Stimulated activated naive CD8-positive, alpha-beta T cell treated with anti-CD3 and anti-CD28 coated beads, Interleukin-15, amount 100 ng/mL, for 72 hours (primary cell): Measurements from ENCODE around the gene HILPDA.
A peak's percentile ranks its signal among the peaks of the same experiment; 100 is the strongest.

Source experiments
- ATAC-seq: fragments of 150-1000 bp; cut with Tn5 transposase; 2 replicates; pipeline ENCODE4 v1.10.0; 2021; ENCODE audit warnings: mild to moderate bottlenecking, moderate library complexity
- DNase-seq, 2 donors: peaks; one replicate each; pipeline ENCODE4 v3.0.0; 2021 to 2022
- H3K27ac Mint-ChIP-seq, 2 donors: one replicate each; pipeline ENCODE4 v1.8.0; 2022; ENCODE audit warnings: mild to moderate bottlenecking in 2 of 2, mixed read lengths in 2 of 2, moderate library complexity in 2 of 2
- H3K27me3 Mint-ChIP-seq: one replicate; pipeline ENCODE4 v1.8.0; 2022; ENCODE audit warnings: mixed read lengths
- H3K4me1 Mint-ChIP-seq: one replicate; pipeline ENCODE4 v1.8.0; 2022; ENCODE audit warnings: mild to moderate bottlenecking, mixed read lengths
- H3K4me3 Mint-ChIP-seq, 2 donors: one replicate each; pipeline ENCODE4 v1.8.0; 2022; ENCODE audit warnings: mild to moderate bottlenecking in 2 of 2, mixed read lengths in 2 of 2, moderate library complexity in 1 of 2
- H3K9me3 Mint-ChIP-seq, 2 donors: one replicate each; pipeline ENCODE4 v1.8.0; 2022; ENCODE audit warnings: mixed read lengths in 2 of 2

HILPDA gene

DNA sequence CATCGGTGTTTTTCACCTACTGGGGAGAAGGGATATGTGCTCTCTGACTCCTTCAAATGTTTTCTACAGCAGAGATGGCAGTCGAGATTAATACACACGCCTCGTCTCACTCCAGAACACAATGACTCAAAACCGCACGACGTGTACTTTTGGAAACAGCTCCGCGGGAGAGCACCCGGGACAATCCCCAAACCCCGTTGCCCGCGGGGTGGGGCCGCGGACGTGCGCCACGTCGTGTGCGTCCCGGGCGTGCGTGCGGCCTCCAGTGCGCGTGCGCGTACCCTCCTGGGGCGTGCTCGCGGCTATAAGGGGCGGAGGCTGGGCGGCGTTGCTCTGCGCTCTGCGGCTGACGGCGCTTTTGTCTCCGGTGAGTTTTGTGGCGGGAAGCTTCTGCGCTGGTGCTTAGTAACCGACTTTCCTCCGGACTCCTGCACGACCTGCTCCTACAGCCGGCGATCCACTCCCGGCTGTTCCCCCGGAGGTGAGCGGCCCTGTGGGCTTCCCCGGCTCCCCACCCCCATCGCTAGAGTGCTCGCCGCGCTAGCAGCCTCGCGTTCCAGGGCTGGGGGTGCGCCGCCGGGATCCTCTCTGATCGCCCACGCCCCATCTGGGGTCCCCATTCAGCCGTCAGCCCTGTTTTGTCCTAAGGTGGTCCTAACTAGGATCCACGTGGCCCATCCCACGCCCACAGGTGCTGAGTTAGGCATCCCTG is at the start of gene HILPDA:
Gene HILPDA, plus strand, starts transcription at position 336 of the 712 bp plus-strand sequence. CDS start 1,391 bp downstream, outside the sequence.
- H3K9me3 Mint-ChIP-seq = no peaks in the 10 kb centered on the region
- ATAC-seq = peak; percentile 83
- H3K4me3 Mint-ChIP-seq = peak within 1 kb of the TSS; percentile 97 to 99
- peak within 1 kb of the TSS; percentile 90 to 96 for H3K27ac Mint-ChIP-seq
- H3K4me1 Mint-ChIP-seq = peaks cover 84% of the 10 kb centered on the region
- peaks cover 15% of the 10 kb centered on the region for H3K27me3 Mint-ChIP-seq
- peak; percentile 96 to 97 for DNase-seq

GRCh38 chr7:128406314-128407232 is 49.1 kb upstream of the HILPDA start:
- H3K4me3 Mint-ChIP-seq = peak overlapping the region; percentile 78 to 90

GRCh38 chr7:128407233-128407589 is 48.5 kb upstream of the HILPDA start:
- no peaks in the 10 kb centered on the region for H3K27me3 Mint-ChIP-seq
- H3K27ac Mint-ChIP-seq = no peak overlapping the region
- peaks cover 61% of the 10 kb centered on the region for H3K4me1 Mint-ChIP-seq
- ATAC-seq (no peak), DNase-seq (no peak)
- no peaks in the 10 kb centered on the region for H3K9me3 Mint-ChIP-seq
- H3K4me3 Mint-ChIP-seq = no peak overlapping the region

More at GRCh38 chr7:128406314-128407232, 49.1 kb upstream of the HILPDA start:
- peak overlapping the region; percentile 25 to 49 for H3K27ac Mint-ChIP-seq
- no peaks in the 10 kb centered on the region for H3K27me3 Mint-ChIP-seq
- ATAC-seq = no peak
- peaks cover 61% of the 10 kb centered on the region for H3K4me1 Mint-ChIP-seq
- H3K9me3 Mint-ChIP-seq = no peaks in the 10 kb centered on the region
- no peak for DNase-seq

- H3K9me3 Mint-ChIP-seq = no peaks in the 10 kb centered on the region
- peaks cover 55% of the 10 kb centered on the region for H3K4me1 Mint-ChIP-seq
- peak overlapping the region in 1 of 2 donors; percentile 96 for H3K4me3 Mint-ChIP-seq
Observed at GRCh38 chr7:128407751-128408708, 47.6 kb upstream of the HILPDA start.

DNA sequence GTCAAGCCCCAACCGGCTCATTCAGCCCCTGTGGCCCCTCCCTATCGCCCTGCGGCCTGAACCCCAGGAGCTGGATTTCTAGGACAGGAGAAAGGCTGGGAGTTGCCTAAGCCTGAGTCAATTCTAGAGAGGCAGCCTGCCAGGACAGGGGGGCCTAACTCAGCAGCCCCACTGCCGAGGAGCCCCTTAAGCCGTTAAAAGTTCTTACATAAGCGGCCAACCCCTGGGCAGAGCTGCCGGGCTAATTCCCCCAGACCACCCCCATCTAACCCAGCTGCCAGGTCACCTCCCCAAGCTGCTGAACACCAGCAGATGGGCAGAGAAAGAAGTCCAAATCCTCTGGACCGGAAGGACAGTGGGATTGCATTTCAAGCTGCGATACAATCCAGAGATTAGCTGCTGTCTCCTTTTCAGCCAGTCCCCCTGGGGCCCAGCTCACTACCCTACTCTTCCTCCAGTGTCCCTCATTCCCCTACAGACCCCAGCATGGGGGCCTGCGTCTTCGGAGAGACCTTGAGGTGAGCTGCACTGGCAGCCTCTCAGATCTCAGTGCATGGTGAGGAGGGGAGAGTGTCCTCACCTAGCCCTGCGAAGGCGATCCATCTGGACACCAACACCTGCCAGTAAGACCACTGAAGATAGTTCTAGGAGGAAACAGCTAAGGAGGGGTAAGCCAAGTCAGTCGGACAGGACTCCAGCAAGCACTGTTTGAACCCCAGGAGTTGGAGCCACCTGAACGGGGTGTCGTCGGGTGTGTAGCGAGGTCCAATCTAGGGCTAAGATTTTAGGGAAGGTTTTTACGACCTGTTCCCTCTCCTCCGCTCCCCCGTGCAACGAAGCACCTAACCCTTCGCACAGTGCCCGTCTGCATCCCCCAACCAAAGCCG is 46.7 kb upstream of the HILPDA start:
- Mint-ChIP-seq H3K27me3 (peaks cover 11% of the 10 kb centered on the region), H3K9me3 (no peaks in the 10 kb centered on the region), H3K4me3 (peak overlapping the region; percentile 88 to 96), H3K4me1 (peaks cover 45% of the 10 kb centered on the region), H3K27ac (peak overlapping the region in 1 of 2 donors; percentile 90)
- ATAC-seq = peak; percentile 0
- DNase-seq = no peak

More at GRCh38 chr7:128407751-128408708, 47.6 kb upstream of the HILPDA start:
- DNase-seq (no peak), ATAC-seq (no peak)
- Mint-ChIP-seq H3K27ac (no peak overlapping the region), H3K27me3 (peaks cover 2% of the 10 kb centered on the region)

DNA sequence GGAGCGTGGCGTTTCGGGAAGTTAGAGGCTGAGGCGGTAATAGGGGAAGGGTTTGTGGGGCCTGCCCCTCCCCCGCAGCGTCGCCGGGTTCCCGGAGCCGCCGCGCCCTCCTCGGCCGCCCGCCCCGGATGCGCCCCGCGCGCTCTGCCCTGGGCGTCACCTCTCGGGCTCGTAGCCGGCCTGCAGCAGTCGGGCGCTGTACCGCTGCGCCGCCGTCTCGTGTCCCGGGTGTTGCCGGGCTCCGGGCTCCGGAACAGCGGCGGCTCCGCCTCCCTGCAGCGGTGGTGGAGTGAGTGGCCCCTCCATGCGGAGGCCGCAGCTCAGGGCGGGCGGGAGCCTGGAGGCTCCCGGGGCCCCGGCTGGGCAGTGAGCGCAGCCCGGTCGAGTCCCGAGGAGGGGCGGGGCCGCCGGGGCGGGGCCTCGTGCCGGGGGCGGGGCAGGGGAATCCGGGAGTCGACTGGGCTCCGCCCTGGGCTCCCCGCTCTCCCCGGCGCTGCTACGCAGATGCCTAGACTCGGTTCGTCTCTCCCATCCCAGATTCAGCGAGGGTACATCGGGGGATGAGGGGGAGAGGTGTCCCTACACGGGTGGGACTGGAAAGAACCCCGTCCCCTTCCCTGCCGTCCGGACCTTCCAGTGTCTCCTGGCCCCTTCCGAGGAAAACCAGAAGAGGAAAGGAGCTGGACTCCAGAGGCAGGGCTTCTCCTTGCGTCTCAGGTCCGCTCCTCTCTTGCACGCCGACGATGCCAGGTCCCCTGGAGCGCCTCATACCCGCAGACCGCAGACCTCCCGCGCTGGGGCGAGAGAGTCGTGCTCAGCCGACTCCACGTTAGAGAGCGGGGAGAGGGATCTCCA is 45.9 kb upstream of the HILPDA start, which contains the start of gene IMPDH1:
Gene IMPDH1, minus strand, starts transcription at position 387 of the 855 bp plus-strand sequence. Its CDS starts 81 bp downstream, at position 306.
- peak; percentile 87 for ATAC-seq
- H3K27me3 Mint-ChIP-seq = peaks cover 11% of the 10 kb centered on the region

GRCh38 chr7:128410451-128410753 is 45.3 kb upstream of the HILPDA start:
- H3K27me3 Mint-ChIP-seq = peaks cover 11% of the 10 kb centered on the region
- H3K27ac Mint-ChIP-seq = no peak overlapping the region
- no peaks in the 10 kb centered on the region for H3K9me3 Mint-ChIP-seq
- DNase-seq (no peak), ATAC-seq (no peak)
- H3K4me1 Mint-ChIP-seq = peaks cover 33% of the 10 kb centered on the region
- H3K4me3 Mint-ChIP-seq = peak overlapping the region; percentile 88 to 96

More for the DNA sequence above, 45.9 kb upstream of the HILPDA start, which contains the start of gene IMPDH1:
- H3K4me3 Mint-ChIP-seq = peak within 1 kb of the TSS; percentile 88 to 96
- H3K9me3 Mint-ChIP-seq = no peaks in the 10 kb centered on the region
- DNase-seq = peak; percentile 76 to 86
- H3K4me1 Mint-ChIP-seq = peaks cover 37% of the 10 kb centered on the region
- H3K27ac Mint-ChIP-seq = peak within 1 kb of the TSS in 1 of 2 donors; percentile 90

DNA sequence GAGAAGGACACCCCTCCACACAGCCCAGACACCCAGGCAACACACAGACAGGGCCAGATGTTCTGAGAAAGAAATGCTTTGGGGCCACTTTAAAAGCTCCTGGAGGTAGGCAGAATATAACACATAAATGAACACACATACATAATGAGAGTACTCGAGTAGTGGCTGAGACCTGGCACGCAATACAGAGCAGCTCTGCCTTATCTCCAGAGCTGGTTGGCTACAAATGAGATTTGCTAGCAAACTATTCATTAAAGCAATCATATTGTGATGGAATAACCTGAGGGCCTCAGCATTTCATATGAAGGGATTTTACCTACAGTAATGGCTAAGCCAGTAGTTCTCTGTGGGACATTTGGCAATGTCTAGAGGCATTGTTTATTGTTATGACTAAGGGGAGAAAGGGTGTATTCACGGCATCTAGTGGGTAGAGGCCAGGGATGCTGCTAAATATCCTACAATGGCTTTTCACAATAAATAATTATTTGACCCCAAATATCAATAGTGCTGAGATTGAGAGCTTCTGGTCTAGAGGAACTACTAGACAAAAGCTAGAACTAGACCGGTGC is 40.4 kb upstream of the HILPDA start:
- no peak overlapping the region for H3K27ac Mint-ChIP-seq
- H3K27me3 Mint-ChIP-seq = peaks cover 11% of the 10 kb centered on the region
- ATAC-seq (no peak), DNase-seq (no peak)
- H3K4me1 Mint-ChIP-seq = peaks cover 2% of the 10 kb centered on the region
- H3K4me3 Mint-ChIP-seq = no peak overlapping the region
- no peaks in the 10 kb centered on the region for H3K9me3 Mint-ChIP-seq

DNA sequence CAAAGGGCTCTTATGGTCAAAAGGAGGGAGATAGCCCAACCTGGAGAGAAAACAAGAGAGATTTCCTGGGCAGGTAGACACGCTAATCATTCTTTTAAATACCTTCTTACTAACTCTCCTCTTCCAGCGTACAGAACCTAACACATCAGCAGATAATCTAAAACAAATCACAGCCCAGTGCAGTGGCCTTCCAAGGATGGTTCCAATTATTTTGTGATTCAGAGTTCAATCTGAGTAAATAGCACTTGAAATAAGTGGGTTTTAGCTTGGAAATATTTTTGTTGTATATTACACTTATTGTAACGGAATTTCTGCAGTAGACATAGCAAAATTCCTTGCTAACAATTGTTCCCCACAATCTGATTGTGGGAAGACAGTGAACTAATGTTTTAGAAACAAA is 38.6 kb upstream of the HILPDA start:
- Mint-ChIP-seq H3K27ac (peak overlapping the region in 1 of 2 donors; percentile 69), H3K27me3 (peaks cover 11% of the 10 kb centered on the region), H3K9me3 (no peaks in the 10 kb centered on the region), H3K4me3 (no peak overlapping the region), H3K4me1 (peaks cover 15% of the 10 kb centered on the region)
- ATAC-seq (no peak), DNase-seq (no peak)

GRCh38 chr7:128419257-128419656 is 36.4 kb upstream of the HILPDA start:
- H3K9me3 Mint-ChIP-seq = no peaks in the 10 kb centered on the region
- no peaks in the 10 kb centered on the region for H3K27me3 Mint-ChIP-seq
- ATAC-seq = no peak
- no peak for DNase-seq
- peaks cover 18% of the 10 kb centered on the region for H3K4me1 Mint-ChIP-seq
- no peak overlapping the region for H3K4me3 Mint-ChIP-seq
- peak overlapping the region in 1 of 2 donors; percentile 43 for H3K27ac Mint-ChIP-seq

- no peak overlapping the region for H3K4me3 Mint-ChIP-seq
- no peak for ATAC-seq
- peaks cover 18% of the 10 kb centered on the region for H3K4me1 Mint-ChIP-seq
- H3K9me3 Mint-ChIP-seq = no peaks in the 10 kb centered on the region
- DNase-seq = no peak
- H3K27ac Mint-ChIP-seq = peak overlapping the region; percentile 66 to 86
- H3K27me3 Mint-ChIP-seq = no peaks in the 10 kb centered on the region
Observed at GRCh38 chr7:128420773-128421172, 34.9 kb upstream of the HILPDA start.

GRCh38 chr7:128421384-128421783 is 34.3 kb upstream of the HILPDA start:
- ATAC-seq (peak; percentile 22), DNase-seq (no peak)
- H3K27ac Mint-ChIP-seq = no peak overlapping the region
- H3K9me3 Mint-ChIP-seq = no peaks in the 10 kb centered on the region
- H3K4me1 Mint-ChIP-seq = peaks cover 24% of the 10 kb centered on the region
- no peak overlapping the region for H3K4me3 Mint-ChIP-seq
- H3K27me3 Mint-ChIP-seq = no peaks in the 10 kb centered on the region

GRCh38 chr7:128422037-128422436 is 33.6 kb upstream of the HILPDA start:
- Mint-ChIP-seq H3K4me3 (no peak overlapping the region), H3K4me1 (peaks cover 24% of the 10 kb centered on the region), H3K9me3 (no peaks in the 10 kb centered on the region), H3K27me3 (no peaks in the 10 kb centered on the region), H3K27ac (no peak overlapping the region)
- no peak for DNase-seq
- no peak for ATAC-seq
